Hepatocyte (in vitro differentiated cells): Measurements from ENCODE around the gene RGN. TPM values are rescaled to one million over a fixed set of nuclear protein-coding genes. Genes with fewer than 3 reads are reported as not detected.

ENCODE experiments used
- DNase-seq: peaks from one replicate; pipeline ENCODE4 v3.0.0-alpha.2; 2016; ENCODE audit warnings: low spot score
- H2AFZ ChIP-seq: fragments of 200-600 bp; sonication (generic); 2 replicates; pipeline ENCODE4 v1.6.0; 2016; ENCODE audit warnings: antibody characterized with exemption, mild to moderate bottlenecking
- H3K27ac ChIP-seq: fragments of 200-600 bp; sonication (generic); 2 replicates; pipeline ENCODE4 v1.5.1; 2016; ENCODE audit warnings: mild to moderate bottlenecking
- H3K27me3 ChIP-seq: fragments of 200-600 bp; sonication (generic); 2 replicates; pipeline ENCODE4 v1.6.1; 2016
- H3K36me3 ChIP-seq: fragments of 200-600 bp; sonication (generic); replicated peaks from 2 replicates; pipeline ENCODE4 v1.5.1; 2016; ENCODE audit warnings: low read depth; ENCODE audit not compliant: insufficient read depth
- H3K4me1 ChIP-seq: fragments of 200-600 bp; sonication (generic); 2 replicates; pipeline ENCODE4 v1.5.1; 2016; ENCODE audit warnings: mild to moderate bottlenecking, moderate library complexity; ENCODE audit not compliant: insufficient read depth
- H3K4me2 ChIP-seq: fragments of 200-600 bp; sonication (generic); 2 replicates; pipeline ENCODE4 v1.6.0; 2016
- H3K4me3 ChIP-seq: fragments of 200-600 bp; sonication (generic); 2 replicates; pipeline ENCODE4 v1.5.1; 2016; ENCODE audit warnings: mild to moderate bottlenecking
- H3K79me2 ChIP-seq: fragments of 200-600 bp; sonication (generic); 2 replicates; pipeline ENCODE4 v1.6.0; 2017; ENCODE audit warnings: mild to moderate bottlenecking
- H3K9me2 ChIP-seq: fragments of 200-600 bp; sonication (generic); replicated peaks from 2 replicates; pipeline ENCODE4 v1.6.0; 2017; ENCODE audit warnings: mild to moderate bottlenecking; ENCODE audit not compliant: insufficient read depth
- H3K9me3 ChIP-seq: fragments of 200-600 bp; sonication (generic); 2 replicates; pipeline ENCODE4 v1.5.1; 2016; ENCODE audit warnings: low read depth, mild to moderate bottlenecking
- H4K20me1 ChIP-seq: fragments of 200-600 bp; sonication (generic); 2 replicates; pipeline ENCODE4 v1.6.0; 2016; ENCODE audit warnings: mild to moderate bottlenecking; ENCODE audit not compliant: insufficient read depth, poor library complexity, severe bottlenecking
- CTCF ChIP-seq: fragments of 200-600 bp; sonication (generic); IDR thresholded peaks from 2 replicates; pipeline ENCODE4 v1.5.1; 2016; ENCODE audit warnings: antibody characterized with exemption, mild to moderate bottlenecking; ENCODE audit not compliant: poor library complexity
- EZH2 ChIP-seq: fragments of 200-600 bp; sonication (generic); IDR thresholded peaks from 2 replicates; pipeline ENCODE4 v1.6.1; 2016; ENCODE audit warnings: antibody characterized with exemption, mild to moderate bottlenecking, borderline replicate concordance
- EZH2phosphoT487 ChIP-seq: fragments of 200-600 bp; sonication (generic); IDR thresholded peaks from one replicate; pipeline ENCODE4 v1.6.1; 2018; ENCODE audit warnings: antibody characterized with exemption, mild to moderate bottlenecking, low read depth, moderate library complexity; ENCODE audit not compliant: unreplicated experiment, severe bottlenecking
- WGBS: methylation state at CpG from one replicate; pipeline ENCODE4 v1.1.6; 2016; ENCODE audit warnings: low lambda C conversion rate; ENCODE audit errors: missing lambda C conversion rate; 5-methylcytosine and 5-hydroxymethylcytosine counted together
- polyA plus RNA-seq: library from polyadenylated mRNA; unstranded; fragments of >200 nt; fragmentation: Nextera tagmentation; extraction: Ambion mirVana; gene quantifications from 2 replicates; pipeline ENCODE4 v1.2.1, GENCODE V29; 2016
- total RNA-seq: library from RNA; depleted of rRNA; stranded (reverse); fragments of >200 nt; gene quantifications from 2 replicates; pipeline ENCODE4 v1.2.3, GENCODE V29; 2014

The RGN gene
- total and polyA plus RNA-seq, 2 experiments from 2014 or later: 108 to 111 TPM

- peaks cover 10% of the 10 kb centered on the region for H3K4me1 ChIP-seq
- TF ChIP-seq EZH2phosphoT487 (no peak), CTCF (no peak), EZH2 (no peak)
- H3K27ac ChIP-seq: peak overlapping the region; percentile 49
- no peaks in the 10 kb centered on the region for H3K9me3 ChIP-seq
- H3K4me2 ChIP-seq: no peak overlapping the region
- no peak for DNase-seq
- no peak overlapping the region for H3K4me3 ChIP-seq
- H3K36me3 ChIP-seq: no peaks in the 10 kb centered on the region
- WGBS: 75% methylated on average over 2 of the region's 2 CpGs
- H2AFZ ChIP-seq: no peak overlapping the region
- no peaks in the 10 kb centered on the region for H3K9me2 ChIP-seq
- no peaks in the 10 kb centered on the region for H3K27me3 ChIP-seq
- H3K79me2 ChIP-seq: no peaks in the 10 kb centered on the region
- no peaks in the 10 kb centered on the region for H4K20me1 ChIP-seq
Measured at GRCh38 chrX:47063179-47063578, 15.1 kb upstream of the RGN start.

- no peaks in the 10 kb centered on the region for H3K4me1 ChIP-seq
- H3K9me3 ChIP-seq: no peaks in the 10 kb centered on the region
- H3K9me2 ChIP-seq: no peaks in the 10 kb centered on the region
- H3K79me2 ChIP-seq: no peaks in the 10 kb centered on the region
- H3K27me3 ChIP-seq: no peaks in the 10 kb centered on the region
- no peaks in the 10 kb centered on the region for H3K36me3 ChIP-seq
- H4K20me1 ChIP-seq: no peaks in the 10 kb centered on the region
- DNase-seq: no peak
- whole genome bisulfite sequencing: 70% methylated on average over 3 of the region's 3 CpGs
- no peak overlapping the region for H3K4me2 ChIP-seq
- TF ChIP-seq EZH2phosphoT487 (no peak), CTCF (no peak), EZH2 (no peak)
- H2AFZ ChIP-seq: no peak overlapping the region
- no peak overlapping the region for H3K4me3 ChIP-seq
- H3K27ac ChIP-seq: no peak overlapping the region
Measured at GRCh38 chrX:47068214-47068613, 10.0 kb upstream of the RGN start.

GRCh38 chrX:47068720-47069119 is 9.5 kb upstream of the RGN start:
- H3K4me3 ChIP-seq: no peak overlapping the region
- no peaks in the 10 kb centered on the region for H3K27me3 ChIP-seq
- H3K79me2 ChIP-seq: no peaks in the 10 kb centered on the region
- H3K36me3 ChIP-seq: no peaks in the 10 kb centered on the region
- H4K20me1 ChIP-seq: no peaks in the 10 kb centered on the region
- DNase-seq: no peak
- H3K4me1 ChIP-seq: no peaks in the 10 kb centered on the region
- no peak overlapping the region for H2AFZ ChIP-seq
- no peak overlapping the region for H3K4me2 ChIP-seq
- no peaks in the 10 kb centered on the region for H3K9me3 ChIP-seq
- no peaks in the 10 kb centered on the region for H3K9me2 ChIP-seq
- TF ChIP-seq EZH2phosphoT487 (no peak), CTCF (no peak), EZH2 (no peak)
- no peak overlapping the region for H3K27ac ChIP-seq

GRCh38 chrX:47080215-47080914 is 2.1 kb downstream of the RGN start:
- no peak overlapping the region for H2AFZ ChIP-seq
- H3K4me1 ChIP-seq: no peaks in the 10 kb centered on the region
- WGBS: 65% methylated on average over 9 of the region's 9 CpGs
- no peak for TF ChIP-seq CTCF
- no peak for TF ChIP-seq EZH2phosphoT487
- TF ChIP-seq EZH2: no peak
- H3K36me3 ChIP-seq: no peaks in the 10 kb centered on the region
- no peaks in the 10 kb centered on the region for H3K9me2 ChIP-seq
- DNase-seq: no peak
- no peaks in the 10 kb centered on the region for H3K9me3 ChIP-seq
- H3K4me3 ChIP-seq: no peak overlapping the region
- peak overlapping the region; percentile 72 for H3K27ac ChIP-seq
- peak overlapping the region; percentile 69 for H3K4me2 ChIP-seq
- H4K20me1 ChIP-seq: no peaks in the 10 kb centered on the region
- H3K27me3 ChIP-seq: no peaks in the 10 kb centered on the region
- H3K79me2 ChIP-seq: no peaks in the 10 kb centered on the region
